ENCODE data around the gene FNIP2.

Gene FNIP2

GRCh38 chr4:158837527-158838141 lies 68.8 kb downstream of the FNIP2 start:
- Histone ChIP-seq H3K36me3 (ENCODE audit: control insufficient read depth in 2 of 2, insufficient read depth in 2 of 2, low read length in 2 of 2) (peaks cover 3 to 18% of the 10 kb centered on the region in 2 donors), H3K27ac (ENCODE audit: low read length) (no peak overlapping the region)

GRCh38 chr4:158840131-158840530 lies 71.3 kb downstream of the FNIP2 start:
- Histone ChIP-seq H3K9ac (ENCODE audit: low read length in 2 of 2) (no peak overlapping the region), H3K27ac (ENCODE audit: low read length) (no peak overlapping the region), H3K36me3 (ENCODE audit: control insufficient read depth in 2 of 2, insufficient read depth in 2 of 2, low read length in 2 of 2) (peaks cover 3 to 14% of the 10 kb centered on the region in 2 donors), H3K27me3 (ENCODE audit: control insufficient read depth in 1 of 2, insufficient read depth in 2 of 2, low read length in 2 of 2) (no peaks in the 10 kb centered on the region), H3K9me3 (ENCODE audit: control insufficient read depth in 2 of 2, low read length in 2 of 2) (no peaks in the 10 kb centered on the region), H3K4me3 (ENCODE audit: low read length in 2 of 2) (no peak overlapping the region), H3K4me1 (ENCODE audit: control insufficient read depth, insufficient read depth, low read length) (no peaks in the 10 kb centered on the region)

More at GRCh38 chr4:158837527-158838141, 68.8 kb downstream of the FNIP2 start:
- no peak overlapping the region for H3K4me3 ChIP-seq (ENCODE audit: low read length in 2 of 2)
- H3K4me1 ChIP-seq (ENCODE audit: control insufficient read depth, insufficient read depth, low read length): no peaks in the 10 kb centered on the region
- no peaks in the 10 kb centered on the region for H3K9me3 ChIP-seq (ENCODE audit: control insufficient read depth in 2 of 2, low read length in 2 of 2)
- no peaks in the 10 kb centered on the region for H3K27me3 ChIP-seq (ENCODE audit: control insufficient read depth in 1 of 2, insufficient read depth in 2 of 2, low read length in 2 of 2)
- no peak overlapping the region for H3K9ac ChIP-seq (ENCODE audit: low read length in 2 of 2)

GRCh38 chr4:158841540-158841939 lies 72.7 kb downstream of the FNIP2 start:
- Histone ChIP-seq H3K9me3 (ENCODE audit: control insufficient read depth in 2 of 2, low read length in 2 of 2) (no peaks in the 10 kb centered on the region), H3K4me3 (ENCODE audit: low read length in 2 of 2) (no peak overlapping the region), H3K9ac (ENCODE audit: low read length in 2 of 2) (no peak overlapping the region), H3K4me1 (ENCODE audit: control insufficient read depth, insufficient read depth, low read length) (no peaks in the 10 kb centered on the region), H3K27me3 (ENCODE audit: control insufficient read depth in 1 of 2, insufficient read depth in 2 of 2, low read length in 2 of 2) (no peaks in the 10 kb centered on the region), H3K36me3 (ENCODE audit: control insufficient read depth in 2 of 2, insufficient read depth in 2 of 2, low read length in 2 of 2) (peaks cover 6 to 8% of the 10 kb centered on the region in 2 donors), H3K27ac (ENCODE audit: low read length) (no peak overlapping the region)

- Histone ChIP-seq H3K9me3 (ENCODE audit: control insufficient read depth in 2 of 2, low read length in 2 of 2) (no peaks in the 10 kb centered on the region), H3K4me3 (ENCODE audit: low read length in 2 of 2) (no peak overlapping the region), H3K27me3 (ENCODE audit: control insufficient read depth in 1 of 2, insufficient read depth in 2 of 2, low read length in 2 of 2) (no peaks in the 10 kb centered on the region), H3K36me3 (ENCODE audit: control insufficient read depth in 2 of 2, insufficient read depth in 2 of 2, low read length in 2 of 2) (peaks cover 4 to 12% of the 10 kb centered on the region in 2 donors), H3K27ac (ENCODE audit: low read length) (no peak overlapping the region), H3K9ac (ENCODE audit: low read length in 2 of 2) (no peak overlapping the region), H3K4me1 (ENCODE audit: control insufficient read depth, insufficient read depth, low read length) (no peaks in the 10 kb centered on the region)
Measured at GRCh38 chr4:158845311-158846041, 76.7 kb downstream of the FNIP2 start.

GRCh38 chr4:158847535-158847934 lies 78.7 kb downstream of the FNIP2 start:
- Histone ChIP-seq H3K4me3 (ENCODE audit: low read length in 2 of 2) (no peak overlapping the region), H3K36me3 (ENCODE audit: control insufficient read depth in 2 of 2, insufficient read depth in 2 of 2, low read length in 2 of 2) (peaks cover 4 to 8% of the 10 kb centered on the region in 2 donors), H3K4me1 (ENCODE audit: control insufficient read depth, insufficient read depth, low read length) (no peaks in the 10 kb centered on the region), H3K27me3 (ENCODE audit: control insufficient read depth in 1 of 2, insufficient read depth in 2 of 2, low read length in 2 of 2) (no peaks in the 10 kb centered on the region), H3K27ac (ENCODE audit: low read length) (no peak overlapping the region), H3K9me3 (ENCODE audit: control insufficient read depth in 2 of 2, low read length in 2 of 2) (no peaks in the 10 kb centered on the region), H3K9ac (ENCODE audit: low read length in 2 of 2) (no peak overlapping the region)

- Histone ChIP-seq H3K27me3 (ENCODE audit: control insufficient read depth in 1 of 2, insufficient read depth in 2 of 2, low read length in 2 of 2) (no peaks in the 10 kb centered on the region), H3K27ac (ENCODE audit: low read length) (no peak overlapping the region), H3K9ac (ENCODE audit: low read length in 2 of 2) (no peak overlapping the region), H3K4me3 (ENCODE audit: low read length in 2 of 2) (no peak overlapping the region), H3K4me1 (ENCODE audit: control insufficient read depth, insufficient read depth, low read length) (no peaks in the 10 kb centered on the region), H3K9me3 (ENCODE audit: control insufficient read depth in 2 of 2, low read length in 2 of 2) (no peaks in the 10 kb centered on the region), H3K36me3 (ENCODE audit: control insufficient read depth in 2 of 2, insufficient read depth in 2 of 2, low read length in 2 of 2) (peaks cover 4 to 8% of the 10 kb centered on the region in 2 donors)
Measured at GRCh38 chr4:158849681-158850080, 80.9 kb downstream of the FNIP2 start.

GRCh38 chr4:158850371-158850770 lies 81.5 kb downstream of the FNIP2 start:
- Histone ChIP-seq H3K36me3 (ENCODE audit: control insufficient read depth in 2 of 2, insufficient read depth in 2 of 2, low read length in 2 of 2) (peaks cover 3 to 8% of the 10 kb centered on the region in 2 donors), H3K27ac (ENCODE audit: low read length) (no peak overlapping the region), H3K4me1 (ENCODE audit: control insufficient read depth, insufficient read depth, low read length) (no peaks in the 10 kb centered on the region), H3K9ac (ENCODE audit: low read length in 2 of 2) (no peak overlapping the region), H3K27me3 (ENCODE audit: control insufficient read depth in 1 of 2, insufficient read depth in 2 of 2, low read length in 2 of 2) (no peaks in the 10 kb centered on the region), H3K4me3 (ENCODE audit: low read length in 2 of 2) (no peak overlapping the region), H3K9me3 (ENCODE audit: control insufficient read depth in 2 of 2, low read length in 2 of 2) (no peaks in the 10 kb centered on the region)

- Histone ChIP-seq H3K36me3 (ENCODE audit: control insufficient read depth in 2 of 2, insufficient read depth in 2 of 2, low read length in 2 of 2) (peaks cover 0 to 8% of the 10 kb centered on the region in 2 donors), H3K9me3 (ENCODE audit: control insufficient read depth in 2 of 2, low read length in 2 of 2) (no peaks in the 10 kb centered on the region), H3K27me3 (ENCODE audit: control insufficient read depth in 1 of 2, insufficient read depth in 2 of 2, low read length in 2 of 2) (no peaks in the 10 kb centered on the region), H3K4me1 (ENCODE audit: control insufficient read depth, insufficient read depth, low read length) (no peaks in the 10 kb centered on the region), H3K4me3 (ENCODE audit: low read length in 2 of 2) (no peak overlapping the region), H3K27ac (ENCODE audit: low read length) (no peak overlapping the region), H3K9ac (ENCODE audit: low read length in 2 of 2) (no peak overlapping the region)
Measured at GRCh38 chr4:158850800-158851644, 82.2 kb downstream of the FNIP2 start.

- no peaks in the 10 kb centered on the region for H3K9me3 ChIP-seq (ENCODE audit: control insufficient read depth in 2 of 2, low read length in 2 of 2)
- H3K9ac ChIP-seq (ENCODE audit: low read length in 2 of 2): no peak overlapping the region
- H3K4me1 ChIP-seq (ENCODE audit: control insufficient read depth, insufficient read depth, low read length): no peaks in the 10 kb centered on the region
- H3K27ac ChIP-seq (ENCODE audit: low read length): no peak overlapping the region
- no peaks in the 10 kb centered on the region for H3K27me3 ChIP-seq (ENCODE audit: control insufficient read depth in 1 of 2, insufficient read depth in 2 of 2, low read length in 2 of 2)
- H3K36me3 ChIP-seq (ENCODE audit: control insufficient read depth in 2 of 2, insufficient read depth in 2 of 2, low read length in 2 of 2): no peaks in the 10 kb centered on the region
- no peak overlapping the region for H3K4me3 ChIP-seq (ENCODE audit: low read length in 2 of 2)
Measured at GRCh38 chr4:158854236-158854635, 85.4 kb downstream of the FNIP2 start.

- Histone ChIP-seq H3K4me1 (ENCODE audit: control insufficient read depth, insufficient read depth, low read length) (no peaks in the 10 kb centered on the region), H3K9ac (ENCODE audit: low read length in 2 of 2) (no peak overlapping the region), H3K27ac (ENCODE audit: low read length) (no peak overlapping the region), H3K36me3 (ENCODE audit: control insufficient read depth in 2 of 2, insufficient read depth in 2 of 2, low read length in 2 of 2) (peaks cover 9 to 11% of the 10 kb centered on the region in 2 donors), H3K4me3 (ENCODE audit: low read length in 2 of 2) (no peak overlapping the region), H3K27me3 (ENCODE audit: control insufficient read depth in 1 of 2, insufficient read depth in 2 of 2, low read length in 2 of 2) (no peaks in the 10 kb centered on the region), H3K9me3 (ENCODE audit: control insufficient read depth in 2 of 2, low read length in 2 of 2) (no peaks in the 10 kb centered on the region)
Measured at GRCh38 chr4:158856852-158857251, 88.0 kb downstream of the FNIP2 start.

All from stomach smooth muscle (tissue), 2 donors.